ENCODE results near the gene ATP8B3. TPM values are rescaled to one million over a fixed set of nuclear protein-coding genes. Genes with fewer than 3 reads are reported as not detected.

ATP8B3 gene
- total and polyA plus RNA-seq, 10 donors = 1.9 to 10.1 (median 5.6) TPM

GRCh38 chr19:1765904-1766799 lies 45.9 kb downstream of the ATP8B3 start:
- Histone ChIP-seq H3K36me3 (no peaks in the 10 kb centered on the region), H3K4me1 (peaks cover 0 to 17% (median 6%) of the 10 kb centered on the region in 6 donors), H3K27ac (no peak overlapping the region), H3K9me3 (peaks cover 0 to 17% (median 10%) of the 10 kb centered on the region in 8 donors), H3K27me3 (replicated peaks in 1 of 7) (peaks cover 15 to 100% (median 100%) of the 10 kb centered on the region in 7 donors), H3K4me3 (no peak overlapping the region)
- no peak for DNase-seq
- intact Hi-C loops (cut with DNase I; ENCODE audit: low total_unique reads) = loop anchor here (10.0 kb wide), 1 partner anchor 91 kb away; no protein-coding TSS in a partner anchor
- WGBS, 5 donors = 4 to 6% (median 5%) methylated on average over 29 to 38 of the region's 38 CpGs
- TF ChIP-seq POLR2A (IDR thresholded peaks at IDR 0.05) = no peak
- TF ChIP-seq CTCF (IDR thresholded peaks at IDR 0.05 in 8 of 11, conservative IDR thresholded peaks at IDR 0.05 in 3 of 11) = no peak
- TF ChIP-seq POLR2AphosphoS5 (IDR thresholded peaks at IDR 0.05) = no peak

- 11 to 20% (median 14%) methylated on average over 25 to 33 of the region's 33 CpGs for WGBS, 5 donors
- intact Hi-C loops (cut with DNase I; ENCODE audit: low total_unique reads) = loop anchor here (10.0 kb wide), 1 partner anchor 91 kb away; no protein-coding TSS in a partner anchor
- no peak overlapping the region for H3K27ac ChIP-seq
- peaks cover 0 to 9% (median 2%) of the 10 kb centered on the region in 8 donors for H3K9me3 ChIP-seq
- H3K36me3 ChIP-seq = no peaks in the 10 kb centered on the region
- TF ChIP-seq POLR2AphosphoS5 (IDR thresholded peaks at IDR 0.05) (no peak), CTCF (IDR thresholded peaks at IDR 0.05 in 8 of 11, conservative IDR thresholded peaks at IDR 0.05 in 3 of 11) (no peak), POLR2A (IDR thresholded peaks at IDR 0.05) (no peak)
- peaks cover 15 to 100% (median 100%) of the 10 kb centered on the region in 7 donors for H3K27me3 ChIP-seq (replicated peaks in 1 of 7)
- no peak overlapping the region for H3K4me3 ChIP-seq
- no peak for DNase-seq
- H3K4me1 ChIP-seq = peaks cover 0 to 17% (median 6%) of the 10 kb centered on the region in 6 donors
Measured at GRCh38 chr19:1765232-1765903, 46.7 kb downstream of the ATP8B3 start.

- TF ChIP-seq POLR2A (IDR thresholded peaks at IDR 0.05) (no peak), POLR2AphosphoS5 (IDR thresholded peaks at IDR 0.05) (no peak), CTCF (IDR thresholded peaks at IDR 0.05 in 8 of 11, conservative IDR thresholded peaks at IDR 0.05 in 3 of 11) (no peak)
- H3K27me3 ChIP-seq (replicated peaks in 1 of 7) = peaks cover 15 to 100% (median 100%) of the 10 kb centered on the region in 7 donors
- peaks cover 0 to 17% (median 6%) of the 10 kb centered on the region in 6 donors for H3K4me1 ChIP-seq
- DNase-seq = no peak
- no peaks in the 10 kb centered on the region for H3K36me3 ChIP-seq
- intact Hi-C loops (cut with DNase I; ENCODE audit: low total_unique reads) = loop anchor here (10.0 kb wide), 1 partner anchor 90 kb away; no protein-coding TSS in a partner anchor
- no peak overlapping the region for H3K4me3 ChIP-seq
- no peak overlapping the region for H3K27ac ChIP-seq
- 9 to 17% (median 12%) methylated on average over 10 to 15 of the region's 15 CpGs for WGBS, 5 donors
- peaks cover 0 to 3% (median 0%) of the 10 kb centered on the region in 8 donors for H3K9me3 ChIP-seq
Measured at GRCh38 chr19:1764729-1765128, 47.3 kb downstream of the ATP8B3 start.

Data from spleen (tissue), 11 donors.